ENCODE data around the gene RALGAPA2. TPM values are rescaled to one million over a fixed set of nuclear protein-coding genes. Genes with fewer than 3 reads are reported as not detected.

Gene RALGAPA2
- total RNA-seq, 4 donors from 2014 or later: 13.3 to 29.8 (median 23.6) TPM

GRCh38 chr20:20448881-20449280 lies 263.6 kb downstream of the RALGAPA2 start:
- WGBS, 2 donors: 94 to 95% methylated on average over 6 of the region's 6 CpGs
- H3K36me3 ChIP-seq: peaks cover 0 to 7% (median 0%) of the 10 kb centered on the region in 3 donors
- intact Hi-C loops (cut with DNase I): no loop called here
- no peak overlapping the region for H3K4me3 ChIP-seq
- H3K27me3 ChIP-seq: no peaks in the 10 kb centered on the region
- peaks cover 0 to 24% (median 12%) of the 10 kb centered on the region in 3 donors for H3K4me1 ChIP-seq
- no peak for DNase-seq
- H3K27ac ChIP-seq: no peak overlapping the region
- TF ChIP-seq POLR2A (IDR thresholded peaks at IDR 0.05) (no peak), CTCF (IDR thresholded peaks at IDR 0.05) (no peak)
- H3K9me3 ChIP-seq: no peaks in the 10 kb centered on the region

GRCh38 chr20:20447196-20447595 lies 265.2 kb downstream of the RALGAPA2 start:
- no peaks in the 10 kb centered on the region for H3K9me3 ChIP-seq
- intact Hi-C loops (cut with DNase I): no loop called here
- H3K27ac ChIP-seq: no peak overlapping the region
- DNase-seq: no peak
- TF ChIP-seq CTCF (IDR thresholded peaks at IDR 0.05): no peak
- TF ChIP-seq POLR2A (IDR thresholded peaks at IDR 0.05): no peak
- no peaks in the 10 kb centered on the region for H3K27me3 ChIP-seq
- H3K4me3 ChIP-seq: no peak overlapping the region
- peaks cover 0 to 11% (median 4%) of the 10 kb centered on the region in 3 donors for H3K4me1 ChIP-seq
- H3K36me3 ChIP-seq: peaks cover 0 to 9% (median 0%) of the 10 kb centered on the region in 3 donors
- 77 to 96% methylated on average over 2 of the region's 2 CpGs for WGBS, 2 donors

- Histone ChIP-seq H3K4me1 (peaks cover 0 to 5% (median 0%) of the 10 kb centered on the region in 3 donors), H3K36me3 (peaks cover 0 to 9% (median 0%) of the 10 kb centered on the region in 3 donors), H3K27me3 (no peaks in the 10 kb centered on the region), H3K9me3 (no peaks in the 10 kb centered on the region), H3K4me3 (no peak overlapping the region), H3K27ac (no peak overlapping the region)
- WGBS, 2 donors: 90 to 93% methylated on average over 5 of the region's 5 CpGs
- TF ChIP-seq CTCF (IDR thresholded peaks at IDR 0.05) (no peak), POLR2A (IDR thresholded peaks at IDR 0.05) (no peak)
- intact Hi-C loops (cut with DNase I): no loop called here
- no peak for DNase-seq
Observed at GRCh38 chr20:20446425-20447015, 265.9 kb downstream of the RALGAPA2 start.

- TF ChIP-seq POLR2A (IDR thresholded peaks at IDR 0.05) (no peak), CTCF (IDR thresholded peaks at IDR 0.05) (no peak)
- H3K27me3 ChIP-seq: no peaks in the 10 kb centered on the region
Observed at GRCh38 chr20:20446001-20446400, 266.4 kb downstream of the RALGAPA2 start.

GRCh38 chr20:20443504-20443903 lies 268.9 kb downstream of the RALGAPA2 start:
- intact Hi-C loops (cut with DNase I): no loop called here
- H3K4me1 ChIP-seq: no peaks in the 10 kb centered on the region

More at GRCh38 chr20:20446001-20446400, 266.4 kb downstream of the RALGAPA2 start:
- Histone ChIP-seq H3K9me3 (no peaks in the 10 kb centered on the region), H3K36me3 (peaks cover 0 to 13% (median 0%) of the 10 kb centered on the region in 3 donors), H3K4me1 (peaks cover 0 to 5% (median 0%) of the 10 kb centered on the region in 3 donors), H3K27ac (no peak overlapping the region), H3K4me3 (no peak overlapping the region)
- DNase-seq: no peak
- intact Hi-C loops (cut with DNase I): no loop called here

More at GRCh38 chr20:20443504-20443903, 268.9 kb downstream of the RALGAPA2 start:
- H3K36me3 ChIP-seq: peaks cover 0 to 18% (median 0%) of the 10 kb centered on the region in 3 donors
- no peak for DNase-seq
- no peaks in the 10 kb centered on the region for H3K27me3 ChIP-seq
- H3K27ac ChIP-seq: no peak overlapping the region
- no peaks in the 10 kb centered on the region for H3K9me3 ChIP-seq
- TF ChIP-seq CTCF (IDR thresholded peaks at IDR 0.05) (no peak), POLR2A (IDR thresholded peaks at IDR 0.05) (no peak)
- 92 to 100% methylated on average over 1 to 2 of the region's 4 CpGs for WGBS, 2 donors
- no peak overlapping the region for H3K4me3 ChIP-seq
